ENCODE results near the gene KCNAB1.

The KCNAB1 gene

DNA sequence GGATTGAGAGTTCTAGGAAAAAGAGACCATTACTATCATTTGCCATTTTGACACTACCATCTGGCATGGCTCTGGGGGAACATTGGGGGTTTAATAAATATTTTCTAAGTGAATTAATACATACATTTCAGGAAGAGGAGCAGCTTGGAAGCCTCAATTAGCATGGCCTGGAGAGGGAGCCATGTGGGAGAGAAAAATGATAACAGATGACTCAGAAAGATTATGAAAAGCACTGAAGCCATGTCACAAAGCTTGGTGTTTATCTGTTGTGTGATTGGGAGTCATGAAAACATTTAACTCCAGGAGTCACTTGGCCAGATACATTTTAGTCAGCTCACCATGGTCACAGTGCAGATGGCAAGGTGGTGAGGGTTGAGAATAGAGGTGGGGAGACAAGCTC, 313.5 kb downstream of the KCNAB1 start:
- DNase-seq (ENCODE audit: extremely low read depth in 1 of 2, low read depth in 1 of 2): no peak

DNA sequence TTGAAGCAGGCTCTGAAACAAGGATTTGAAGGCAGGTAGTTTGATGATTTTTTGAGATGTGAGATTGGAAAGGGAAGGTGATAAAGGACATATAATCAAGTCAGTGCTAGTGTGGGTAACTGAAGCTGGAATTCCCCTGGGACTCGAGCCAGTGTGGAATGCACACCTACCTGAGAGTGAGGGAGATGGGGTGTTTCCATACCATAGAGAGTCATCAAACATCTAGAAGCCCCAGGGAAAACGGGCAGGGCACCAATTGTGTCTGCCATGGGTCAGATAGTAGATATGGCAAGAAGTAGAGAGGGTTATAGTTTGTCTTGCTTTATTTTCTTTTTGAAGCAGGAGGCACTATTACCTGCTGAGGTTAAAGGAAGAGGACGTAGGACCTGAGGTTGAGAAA, 314.5 kb downstream of the KCNAB1 start:
- no peak for DNase-seq (ENCODE audit: extremely low read depth in 1 of 2, low read depth in 1 of 2)

DNA sequence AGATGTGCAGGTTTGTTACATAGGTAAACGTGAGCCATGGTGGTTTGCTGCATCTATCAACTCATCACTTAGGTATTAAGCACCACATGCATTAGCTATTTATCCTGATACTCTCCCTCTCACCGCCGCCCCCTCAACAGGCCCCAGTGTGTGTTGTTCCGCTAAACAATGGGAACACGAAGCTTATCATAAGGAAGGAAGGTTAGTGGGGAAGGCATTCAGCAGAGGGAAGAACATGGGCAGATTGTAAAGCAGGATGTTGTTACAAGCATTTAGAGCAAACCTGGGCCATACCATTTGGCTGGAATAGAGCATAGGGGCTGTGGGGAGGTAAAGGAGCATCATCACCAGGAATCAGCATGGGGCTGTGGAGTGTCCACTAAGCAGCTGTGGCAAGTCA, 322.7 kb downstream of the KCNAB1 start:
- no peak for DNase-seq (ENCODE audit: extremely low read depth in 1 of 2, low read depth in 1 of 2)

DNA sequence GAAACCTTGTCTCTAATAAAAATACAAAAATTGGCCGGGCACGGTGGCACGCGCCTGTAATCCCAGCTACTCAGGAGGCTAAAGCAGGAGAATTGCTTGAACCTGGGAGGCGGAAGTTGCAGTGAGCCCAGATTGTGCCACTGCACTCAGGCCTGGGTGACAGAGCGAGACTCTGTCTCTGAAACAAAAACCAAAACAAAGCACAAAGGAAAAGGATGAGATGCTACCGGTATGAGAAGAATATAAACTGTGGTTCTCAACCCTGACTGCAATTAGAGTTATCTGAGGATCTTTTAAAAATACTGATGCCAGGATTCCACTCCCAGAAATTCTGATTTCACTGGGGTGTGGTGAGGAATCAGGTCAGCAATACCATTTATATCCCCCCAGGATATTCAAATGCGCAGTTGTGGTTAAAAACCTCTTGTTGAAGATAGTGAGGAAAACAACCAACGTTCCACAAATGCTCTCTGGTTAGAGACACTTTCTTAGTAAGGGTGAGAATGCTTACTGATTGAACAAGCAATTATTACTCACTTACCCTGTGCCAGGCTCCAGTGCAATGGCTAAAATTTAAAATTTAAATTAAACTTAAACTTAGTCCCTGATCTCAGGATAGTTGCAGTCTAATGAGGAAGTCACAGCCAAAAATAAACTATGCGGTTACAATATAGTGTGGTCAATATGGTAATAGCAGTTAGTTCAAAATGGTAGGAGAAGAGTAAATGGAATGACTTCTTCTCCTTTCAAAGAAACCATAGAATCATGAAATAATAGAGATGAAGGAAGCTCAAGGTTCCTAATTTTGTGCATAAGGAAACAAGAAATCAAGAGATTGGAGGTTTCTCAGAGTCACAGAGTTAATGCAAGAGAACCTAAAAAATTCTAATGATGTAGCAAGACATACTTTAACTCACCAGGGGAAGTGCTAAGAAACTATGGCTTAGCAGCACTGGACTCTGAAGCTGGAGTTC, 325.0 kb downstream of the KCNAB1 start:
- no peak for DNase-seq (ENCODE audit: extremely low read depth in 1 of 2, low read depth in 1 of 2)

DNA sequence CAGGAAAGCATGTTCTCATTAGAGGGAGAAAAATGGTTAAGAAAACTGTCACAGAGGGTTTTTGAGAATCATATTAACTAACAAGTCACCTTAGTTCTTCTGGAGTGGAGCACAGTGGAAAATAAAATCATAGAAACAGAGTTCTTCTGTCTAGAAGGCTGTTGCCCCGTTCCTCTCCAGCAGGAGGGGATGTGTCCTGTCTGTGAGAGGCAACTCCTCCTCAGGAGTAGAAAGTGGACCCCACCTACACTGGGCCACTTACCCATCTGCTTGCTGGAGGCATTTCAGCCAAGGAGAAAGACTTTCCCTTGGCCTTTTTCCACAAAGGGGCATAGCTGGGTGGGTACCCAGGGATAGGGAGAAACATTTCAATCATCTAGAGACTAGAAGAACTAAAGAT, 327.9 kb downstream of the KCNAB1 start:
- peak in 1 of 2 donors; percentile 9 for DNase-seq (ENCODE audit: extremely low read depth in 1 of 2, low read depth in 1 of 2)

DNA sequence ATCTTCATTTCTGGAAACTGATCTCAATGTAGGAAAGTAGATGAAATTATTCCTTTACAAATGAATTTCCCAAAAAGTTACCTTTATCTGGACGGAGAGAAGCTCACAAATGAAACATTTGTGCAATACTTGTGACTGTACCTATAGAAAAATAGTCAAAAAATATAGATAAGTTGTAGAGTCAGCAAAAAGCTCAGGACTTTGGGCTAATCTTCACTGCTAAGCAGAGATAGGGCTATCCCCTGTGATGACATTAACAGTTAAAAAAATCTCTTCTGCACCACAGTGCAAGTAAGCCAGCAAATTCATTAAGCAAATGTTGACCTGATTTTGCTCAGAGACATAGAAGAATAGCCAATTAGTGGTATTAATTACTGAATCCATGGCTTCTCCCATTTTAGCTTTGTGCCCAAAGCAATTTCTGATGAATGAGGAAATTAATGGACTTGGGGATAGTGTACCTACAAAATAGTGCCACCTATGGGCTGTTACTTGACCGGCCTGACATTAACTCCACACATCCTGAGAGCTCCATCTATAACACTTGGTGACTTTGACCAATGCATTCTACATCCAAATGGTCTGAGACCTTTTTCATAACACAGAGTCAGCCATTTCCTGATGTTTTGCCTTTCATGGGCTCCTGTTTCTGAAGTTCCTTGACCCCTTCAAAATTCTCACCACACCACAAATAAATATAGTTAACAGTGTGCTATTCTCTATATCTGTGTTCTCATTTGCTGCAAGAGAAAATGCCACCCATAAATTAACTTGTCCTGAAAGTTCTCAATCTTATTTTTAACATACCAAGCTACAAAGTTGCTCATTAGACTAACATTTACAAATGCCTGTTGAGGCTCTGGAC, 329.6 kb downstream of the KCNAB1 start:
- no peak for DNase-seq (ENCODE audit: extremely low read depth in 1 of 2, low read depth in 1 of 2)

DNA sequence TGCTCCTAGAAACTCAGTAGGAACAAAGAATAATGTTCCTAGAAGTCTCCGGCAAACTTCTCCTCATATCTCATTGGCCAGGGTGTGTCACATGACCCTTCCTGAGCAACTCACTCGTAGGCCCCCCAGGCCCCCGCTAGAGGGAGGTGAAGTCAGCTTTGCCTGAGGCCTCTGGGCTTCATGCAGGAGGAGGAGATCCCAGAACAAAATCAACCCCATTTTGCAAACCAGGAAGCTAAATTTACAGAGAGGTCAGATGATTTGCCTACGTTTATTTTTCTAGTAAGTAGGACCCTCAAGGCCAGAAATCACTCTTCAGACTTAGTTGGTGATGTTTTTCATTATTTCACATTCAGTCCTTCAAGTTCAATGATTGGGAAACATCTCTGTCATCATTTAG, 335.5 kb downstream of the KCNAB1 start:
- DNase-seq (ENCODE audit: extremely low read depth in 1 of 2, low read depth in 1 of 2): no peak

DNA sequence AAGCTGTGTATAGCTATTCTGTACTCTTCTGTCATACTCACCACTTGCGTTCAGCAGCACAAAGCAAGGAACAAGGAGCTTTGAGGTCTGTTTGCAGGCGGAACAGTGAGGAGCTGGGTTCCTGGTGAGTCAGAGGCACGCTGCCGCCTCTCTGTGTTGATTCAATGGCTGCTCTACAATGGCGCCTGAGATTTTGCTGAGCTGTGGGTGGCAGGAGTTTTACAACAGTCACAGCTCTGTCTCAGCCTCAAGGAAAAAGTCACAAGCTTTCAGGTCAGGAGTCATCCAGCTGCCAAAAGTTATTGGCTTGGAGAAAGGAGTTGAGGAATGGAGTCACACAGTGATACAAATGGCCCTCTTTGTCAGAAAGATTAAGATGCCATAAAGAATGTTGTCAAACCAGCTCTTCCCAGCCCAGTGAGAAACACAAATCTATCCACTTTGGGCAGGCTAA, 336.4 kb downstream of the KCNAB1 start:
- no peak for DNase-seq (ENCODE audit: extremely low read depth in 1 of 2, low read depth in 1 of 2)

DNA sequence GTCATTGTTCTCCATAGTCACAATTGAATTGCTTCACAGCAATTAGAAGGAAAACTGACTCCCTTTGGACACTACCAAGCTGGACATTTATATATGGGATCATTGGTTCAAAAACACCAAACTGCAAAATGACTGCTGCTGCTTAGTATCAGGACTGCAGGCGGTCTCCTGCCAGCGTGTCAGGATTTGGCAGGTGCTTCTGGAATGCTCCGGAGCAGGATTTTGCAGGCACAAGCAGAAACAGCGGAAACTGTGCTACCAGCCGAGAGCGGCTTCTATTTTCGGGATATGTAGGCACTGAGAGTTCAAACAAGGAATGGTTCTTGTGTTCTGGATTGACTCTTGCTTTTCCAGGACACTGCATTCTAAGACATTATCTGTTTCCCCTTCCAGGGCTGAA, 339.1 kb downstream of the KCNAB1 start:
- no peak for DNase-seq (ENCODE audit: extremely low read depth in 1 of 2, low read depth in 1 of 2)

DNA sequence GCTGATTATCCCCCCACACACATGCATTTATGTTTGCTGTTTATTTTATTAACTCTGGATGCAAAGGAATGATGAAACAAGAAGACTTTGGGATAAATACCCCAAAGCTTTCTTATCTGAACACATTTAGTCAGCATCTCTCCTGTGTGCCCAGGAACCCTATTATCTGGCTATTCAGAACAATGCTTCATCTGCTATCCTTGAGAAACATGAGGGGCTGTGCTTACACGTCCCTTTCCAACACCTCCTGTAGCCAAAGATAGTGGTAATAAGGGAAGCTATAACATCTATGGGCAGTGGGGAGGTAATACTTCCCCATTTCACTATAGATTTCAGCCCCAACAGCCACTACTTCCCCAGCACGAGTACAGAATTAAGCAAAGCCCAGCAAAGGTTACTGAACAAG, 339.8 kb downstream of the KCNAB1 start:
- DNase-seq (ENCODE audit: extremely low read depth in 1 of 2, low read depth in 1 of 2): no peak

DNA sequence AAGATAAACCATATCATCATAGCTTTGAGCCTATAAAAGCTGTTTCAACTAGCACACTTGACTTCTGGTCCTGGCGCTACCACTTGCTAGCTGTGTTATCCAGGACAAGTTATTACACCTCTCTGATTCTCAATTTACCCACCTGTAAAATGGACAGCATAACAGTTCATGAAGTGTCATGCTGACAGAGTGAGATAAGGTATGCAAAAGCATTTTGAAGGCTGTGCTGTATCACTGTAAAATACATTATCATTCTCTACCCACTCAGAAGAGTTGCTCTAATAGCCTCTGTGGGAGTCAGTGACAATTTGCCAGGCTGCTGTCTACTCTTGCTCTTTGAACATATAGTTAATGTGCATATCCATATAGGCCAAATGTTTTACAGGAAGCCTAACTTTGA, 341.5 kb downstream of the KCNAB1 start:
- DNase-seq (ENCODE audit: extremely low read depth in 1 of 2, low read depth in 1 of 2): no peak

DNA sequence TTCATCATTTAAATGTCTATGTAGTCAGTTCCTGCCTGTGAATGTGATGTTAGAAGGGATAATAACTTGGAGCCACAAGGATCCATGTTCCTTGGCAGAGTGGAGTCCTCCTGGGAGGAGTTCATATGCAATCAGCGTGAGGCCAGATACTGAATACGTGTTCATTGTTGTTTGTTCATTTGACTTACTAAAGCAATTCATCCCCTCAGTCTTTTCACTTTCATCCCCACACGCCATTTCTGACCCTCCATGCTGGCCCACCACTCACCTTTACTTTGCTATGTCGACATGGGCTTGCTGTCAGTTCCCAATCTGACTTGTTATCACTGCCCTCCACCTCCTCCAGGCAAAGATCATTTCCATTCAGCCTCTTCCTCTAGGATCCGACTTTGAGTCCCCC, 342.7 kb downstream of the KCNAB1 start:
- DNase-seq (ENCODE audit: extremely low read depth in 1 of 2, low read depth in 1 of 2): no peak

DNA sequence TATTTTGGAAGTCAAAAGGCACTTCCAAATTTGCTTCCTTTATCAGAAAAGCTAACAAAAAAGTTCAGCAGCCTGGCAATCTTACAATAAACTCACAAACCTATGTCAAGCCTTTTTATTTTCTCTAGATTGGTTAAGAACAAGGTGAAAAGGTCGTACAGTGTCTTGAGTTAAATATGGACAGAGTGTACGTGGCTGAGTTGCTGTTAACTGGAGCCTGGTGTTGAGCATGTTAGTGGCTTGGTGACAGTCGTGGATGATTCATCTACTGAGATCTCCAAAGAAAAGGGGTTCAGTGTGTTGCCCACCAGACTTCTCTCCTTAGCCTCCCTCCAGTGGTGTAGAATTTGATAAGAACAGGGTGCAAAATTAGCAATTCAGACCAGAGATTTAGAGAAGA, 344.8 kb downstream of the KCNAB1 start:
- DNase-seq (ENCODE audit: extremely low read depth in 1 of 2, low read depth in 1 of 2): no peak

DNA sequence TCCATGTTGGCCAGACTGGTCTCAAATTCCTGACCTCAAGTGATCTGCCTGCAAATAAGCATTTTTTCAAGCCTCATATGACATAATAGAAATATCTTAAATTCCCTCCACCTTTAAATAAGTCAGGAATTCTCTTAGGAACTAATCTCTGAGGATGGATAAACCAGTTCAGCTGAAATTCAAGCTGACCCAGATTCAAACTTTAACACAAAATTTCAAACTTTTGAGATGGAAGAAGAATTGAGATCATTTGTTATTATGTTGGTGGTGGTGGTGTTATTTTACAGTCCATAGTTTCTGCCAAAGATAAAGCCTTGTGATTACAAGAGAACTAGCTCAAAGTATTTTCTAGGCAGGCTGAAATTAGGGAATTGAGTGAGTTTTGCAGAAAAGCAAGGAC, 349.1 kb downstream of the KCNAB1 start:
- DNase-seq (ENCODE audit: extremely low read depth in 1 of 2, low read depth in 1 of 2): no peak

DNA sequence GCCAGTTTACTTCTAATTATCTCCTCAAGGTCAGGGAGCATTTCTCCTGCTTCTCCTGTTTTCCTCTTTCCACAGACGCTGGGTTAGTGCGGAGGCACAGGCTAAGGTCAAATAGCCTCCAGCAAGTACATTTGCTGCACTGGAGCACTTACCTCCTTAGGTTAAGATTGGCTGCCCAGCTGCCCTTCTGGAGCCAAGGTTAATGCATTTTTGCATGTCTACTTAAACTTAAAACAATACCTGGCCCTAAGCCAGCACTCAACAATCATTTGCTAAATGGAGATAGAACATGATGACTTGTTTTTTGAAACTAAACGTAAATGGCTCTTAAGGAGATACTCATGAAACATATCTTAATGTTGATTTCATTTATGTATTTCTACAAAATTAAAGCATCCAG, 351.1 kb downstream of the KCNAB1 start:
- no peak for DNase-seq (ENCODE audit: extremely low read depth in 1 of 2, low read depth in 1 of 2)

DNA sequence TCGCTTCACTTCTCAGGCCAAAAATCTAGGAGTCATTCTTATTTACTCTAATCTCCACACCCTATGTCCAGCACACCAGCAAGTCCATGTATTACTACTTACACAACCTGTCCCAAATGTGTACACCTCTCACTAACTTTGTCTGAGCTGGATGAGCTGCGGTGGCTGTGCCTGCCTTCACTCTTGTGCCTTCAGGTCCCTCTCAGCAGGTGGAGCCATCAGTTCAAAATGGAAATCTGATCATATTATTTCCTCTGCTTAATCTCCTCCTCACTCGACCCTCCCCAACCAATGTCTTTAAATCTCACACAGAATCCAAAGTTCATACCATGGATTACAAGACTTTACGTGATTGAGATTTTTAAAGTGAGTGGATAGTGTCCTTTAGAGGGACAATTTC, 351.8 kb downstream of the KCNAB1 start:
- no peak for DNase-seq (ENCODE audit: extremely low read depth in 1 of 2, low read depth in 1 of 2)

DNA sequence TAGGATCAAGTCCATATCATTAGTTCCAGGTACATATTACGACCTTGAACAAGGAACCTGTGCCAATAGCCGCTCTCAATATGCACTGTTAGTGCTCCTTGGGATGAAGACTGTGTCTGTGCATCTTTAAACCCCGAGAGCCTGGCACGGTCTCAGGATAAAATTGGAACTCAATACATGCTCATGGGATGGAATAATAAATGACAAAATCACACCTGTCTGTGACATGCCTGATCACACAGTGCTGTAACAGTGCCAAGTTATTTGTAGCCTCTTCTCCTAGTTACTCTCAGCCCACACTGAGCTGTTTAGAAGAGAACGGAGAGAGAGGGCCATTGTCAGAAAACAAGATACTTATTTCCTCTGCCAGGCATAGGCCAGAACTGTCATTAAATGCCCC, 352.3 kb downstream of the KCNAB1 start:
- DNase-seq (ENCODE audit: extremely low read depth in 1 of 2, low read depth in 1 of 2): no peak

DNA sequence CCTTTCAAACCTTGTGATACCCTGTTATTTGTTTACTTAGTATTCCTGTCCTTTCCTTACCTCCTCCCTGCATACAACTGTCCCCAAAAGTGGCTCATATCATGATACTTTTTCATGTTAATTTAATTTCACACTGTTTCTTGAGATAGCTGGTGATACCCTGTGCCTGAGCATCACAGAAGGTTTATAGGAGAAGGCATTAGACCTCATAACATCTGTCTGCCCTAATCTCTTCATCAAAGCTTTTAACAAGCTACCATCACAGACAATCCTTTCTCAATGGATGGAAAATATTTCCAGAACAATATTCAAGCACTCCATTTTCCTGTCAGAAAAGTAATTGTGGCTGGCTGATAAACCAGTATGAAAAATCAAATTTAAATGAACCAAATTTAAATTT, 353.0 kb downstream of the KCNAB1 start:
- no peak for DNase-seq (ENCODE audit: extremely low read depth in 1 of 2, low read depth in 1 of 2)

DNA sequence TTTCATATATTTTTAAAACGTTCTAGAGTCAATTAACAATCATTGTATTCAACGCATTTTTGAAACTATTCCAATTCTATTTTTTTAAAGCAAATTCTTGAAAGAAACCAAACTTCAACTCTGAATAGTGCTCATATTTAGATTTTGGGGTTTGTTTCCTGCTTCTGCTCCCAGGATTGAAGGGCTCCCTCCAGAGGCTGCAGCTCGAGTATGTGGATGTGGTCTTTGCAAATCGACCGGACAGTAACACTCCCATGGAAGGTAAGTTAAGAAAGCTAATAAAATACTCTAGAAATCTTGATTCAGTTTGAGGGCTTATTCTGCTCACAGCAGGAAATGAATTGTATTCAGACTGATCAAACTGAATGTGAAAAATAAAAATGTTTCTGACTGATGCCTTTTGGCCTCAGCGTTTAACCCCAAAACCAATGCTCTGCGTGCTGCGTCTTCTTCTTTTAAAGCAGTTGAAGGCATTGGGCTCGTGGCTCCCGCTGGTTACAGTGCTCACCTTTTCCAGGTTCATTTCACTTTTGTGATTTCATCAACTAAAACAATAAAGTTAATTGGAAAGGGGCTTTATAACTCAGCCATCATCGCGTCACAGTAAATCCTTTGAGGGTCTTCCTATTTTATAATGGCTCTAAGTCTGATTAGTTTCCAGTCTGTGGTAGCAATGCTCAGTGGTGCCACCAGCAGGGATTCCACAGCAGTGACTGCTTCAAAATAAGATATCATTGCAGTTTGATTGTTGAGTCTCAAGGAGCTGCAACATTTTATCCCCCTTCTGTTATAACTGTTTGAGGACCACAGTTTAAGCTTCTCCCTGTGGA, 354.4 kb downstream of the KCNAB1 start:
- no peak for DNase-seq (ENCODE audit: extremely low read depth in 1 of 2, low read depth in 1 of 2)

DNA sequence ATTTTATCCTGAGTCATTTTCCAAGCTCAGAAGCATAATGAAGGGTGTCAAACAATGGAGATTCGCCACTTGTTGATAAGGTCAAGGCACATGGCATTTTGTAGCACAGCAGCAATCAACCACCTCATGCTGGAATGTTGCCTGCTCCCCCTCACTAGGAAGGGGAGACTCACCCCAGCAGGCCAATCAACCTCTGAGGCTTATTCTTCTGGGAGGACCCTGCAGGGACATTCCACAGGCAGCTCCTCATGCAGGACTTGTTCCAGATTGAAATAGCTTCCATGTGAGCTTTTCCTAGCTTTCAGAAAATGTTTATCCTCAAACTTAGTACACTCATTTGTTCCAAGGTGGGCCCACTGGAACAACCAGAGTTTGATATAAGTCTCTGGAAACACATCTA, 356.9 kb downstream of the KCNAB1 start:
- no peak for DNase-seq (ENCODE audit: extremely low read depth in 1 of 2, low read depth in 1 of 2)

DNA sequence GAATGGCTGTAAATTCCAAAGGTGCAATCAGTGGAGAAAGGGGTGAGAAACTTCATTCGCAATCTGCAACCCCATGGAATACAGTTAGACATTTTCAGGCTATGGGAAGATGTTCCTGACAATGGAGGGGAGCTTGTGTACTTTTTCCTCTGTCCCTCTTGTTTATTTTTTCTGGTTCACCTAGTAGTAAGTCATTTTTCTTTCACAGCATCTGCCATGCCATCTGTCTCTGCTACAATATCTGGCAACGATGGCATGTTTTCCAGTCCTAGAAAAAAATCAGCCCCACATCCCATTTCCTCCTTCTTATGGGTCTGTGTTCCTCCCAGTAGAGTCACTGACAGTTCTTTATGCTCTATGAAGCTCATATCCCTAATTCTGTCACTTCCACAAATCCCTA, 358.5 kb downstream of the KCNAB1 start:
- DNase-seq (ENCODE audit: extremely low read depth in 1 of 2, low read depth in 1 of 2): no peak

Measured in stimulated activated CD8-positive, alpha-beta memory T cell treated with anti-CD3 and anti-CD28 coated beads, Interleukin-7, amount 100 ng/mL, for 48 hours (primary cell).